Measurements from ENCODE around the gene NR3C2. TPM values are rescaled to one million over a fixed set of nuclear protein-coding genes. Genes with fewer than 3 reads are reported as not detected.

Gene NR3C2
- polyA plus RNA-seq, 1 experiment: 0.18 TPM

- no peaks in the 10 kb centered on the region for H3K27me3 ChIP-seq (ENCODE audit: control insufficient read depth, insufficient read depth, low read length)
- no peak overlapping the region for H3K4me3 ChIP-seq (ENCODE audit: low read depth, low read length)
- TF ChIP-seq CTCF (IDR thresholded peaks at IDR 0.05; ENCODE audit: insufficient read depth, low read depth, low read length): no peak
- no peak for DNase-seq (ENCODE audit: low read depth)
- H3K36me3 ChIP-seq (ENCODE audit: control insufficient read depth, insufficient read depth, low read length): no peaks in the 10 kb centered on the region
- CTCF ChIA-PET: no interaction called here
- POLR2A ChIA-PET: no interaction called here
Observed at GRCh38 chr4:148214529-148215166, 227.6 kb downstream of the NR3C2 start.

- H3K36me3 ChIP-seq (ENCODE audit: control insufficient read depth, insufficient read depth, low read length): no peaks in the 10 kb centered on the region
- H3K4me3 ChIP-seq (ENCODE audit: low read depth, low read length): no peak overlapping the region
- DNase-seq (ENCODE audit: low read depth): no peak
- TF ChIP-seq CTCF (IDR thresholded peaks at IDR 0.05; ENCODE audit: insufficient read depth, low read depth, low read length): no peak
- POLR2A ChIA-PET: no interaction called here
- CTCF ChIA-PET: no interaction called here
- no peaks in the 10 kb centered on the region for H3K27me3 ChIP-seq (ENCODE audit: control insufficient read depth, insufficient read depth, low read length)
Observed at GRCh38 chr4:148211533-148211932, 230.7 kb downstream of the NR3C2 start.

GRCh38 chr4:148210661-148211060 lies 231.6 kb downstream of the NR3C2 start:
- POLR2A ChIA-PET: no interaction called here
- Histone ChIP-seq H3K36me3 (ENCODE audit: control insufficient read depth, insufficient read depth, low read length) (no peaks in the 10 kb centered on the region), H3K27me3 (ENCODE audit: control insufficient read depth, insufficient read depth, low read length) (no peaks in the 10 kb centered on the region), H3K4me3 (ENCODE audit: low read depth, low read length) (no peak overlapping the region)
- no peak for DNase-seq (ENCODE audit: low read depth)
- CTCF ChIA-PET: no interaction called here
- no peak for TF ChIP-seq CTCF (IDR thresholded peaks at IDR 0.05; ENCODE audit: insufficient read depth, low read depth, low read length)

- Histone ChIP-seq H3K36me3 (ENCODE audit: control insufficient read depth, insufficient read depth, low read length) (no peaks in the 10 kb centered on the region), H3K4me3 (ENCODE audit: low read depth, low read length) (no peak overlapping the region), H3K27me3 (ENCODE audit: control insufficient read depth, insufficient read depth, low read length) (no peaks in the 10 kb centered on the region)
- ChIA-PET CTCF (no interaction called here), POLR2A (no interaction called here)
- no peak for DNase-seq (ENCODE audit: low read depth)
- no peak for TF ChIP-seq CTCF (IDR thresholded peaks at IDR 0.05; ENCODE audit: insufficient read depth, low read depth, low read length)
Observed at GRCh38 chr4:148207068-148207467, 235.1 kb downstream of the NR3C2 start.

- ChIA-PET CTCF (no interaction called here), POLR2A (no interaction called here)
- H3K27me3 ChIP-seq (ENCODE audit: control insufficient read depth, insufficient read depth, low read length): no peaks in the 10 kb centered on the region
- no peak for DNase-seq (ENCODE audit: low read depth)
- no peak overlapping the region for H3K4me3 ChIP-seq (ENCODE audit: low read depth, low read length)
- TF ChIP-seq CTCF (IDR thresholded peaks at IDR 0.05; ENCODE audit: insufficient read depth, low read depth, low read length): no peak
- no peaks in the 10 kb centered on the region for H3K36me3 ChIP-seq (ENCODE audit: control insufficient read depth, insufficient read depth, low read length)
Observed at GRCh38 chr4:148205476-148205875, 236.7 kb downstream of the NR3C2 start.
